Duodenal mucosa (tissue), 2 donors: ENCODE results near the gene UBXN10.

Source experiments
- H3K27ac ChIP-seq: one replicate; pipeline ENCODE4 v1.7.0; 2013; ENCODE audit warnings: low read depth, low read length
- H3K27me3 ChIP-seq, 2 donors: one replicate each; pipeline ENCODE4 v1.7.0; 2013; ENCODE audit warnings: low read length in 2 of 2, control low read depth in 1 of 2; ENCODE audit not compliant: insufficient read depth in 2 of 2, control insufficient read depth in 1 of 2
- H3K36me3 ChIP-seq, 2 donors: one replicate each; pipeline ENCODE4 v1.7.0; 2013; ENCODE audit warnings: low read length in 2 of 2, control low read depth in 1 of 2; ENCODE audit not compliant: insufficient read depth in 2 of 2, control insufficient read depth in 1 of 2
- H3K4me1 ChIP-seq, 2 donors: one replicate each; pipeline ENCODE4 v1.7.0; 2013; ENCODE audit warnings: low read length in 2 of 2, control low read depth in 1 of 2; ENCODE audit not compliant: insufficient read depth in 2 of 2, control insufficient read depth in 1 of 2
- H3K4me3 ChIP-seq, 2 donors: one replicate each; pipeline ENCODE4 v1.7.0; 2013; ENCODE audit warnings: low read length in 2 of 2, low read depth in 1 of 2
- H3K9ac ChIP-seq, 2 donors: one replicate each; pipeline ENCODE4 v1.7.0; 2013; ENCODE audit warnings: low read length in 2 of 2, low read depth in 1 of 2
- H3K9me3 ChIP-seq, 2 donors: one replicate each; pipeline ENCODE4 v1.7.0; 2013; ENCODE audit warnings: low read length in 2 of 2, control low read depth in 1 of 2; ENCODE audit not compliant: control insufficient read depth in 1 of 2

UBXN10 gene

DNA sequence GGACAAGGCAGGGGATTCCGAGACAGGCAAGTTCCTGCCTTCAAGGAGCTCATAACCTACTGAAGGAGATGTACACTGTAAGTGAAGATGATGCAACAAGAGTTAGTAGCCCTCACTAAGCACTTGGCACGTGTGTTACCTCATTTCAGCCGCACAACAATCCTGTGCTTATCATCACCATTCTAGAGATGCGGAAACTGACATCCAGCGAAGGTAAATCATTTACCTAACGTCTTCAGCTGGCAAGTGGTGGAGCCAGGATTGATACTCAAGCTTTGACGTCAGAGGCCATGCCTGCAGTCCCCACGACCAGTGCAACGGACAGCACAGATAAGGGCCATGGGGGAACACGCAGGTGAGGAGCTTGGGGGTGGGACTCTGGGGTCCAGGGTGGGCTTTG is 2.9 kb upstream of the UBXN10 start:
- Histone ChIP-seq H3K9ac (no peak overlapping the region), H3K27ac (no peak overlapping the region), H3K4me3 (no peak overlapping the region), H3K4me1 (peaks cover 20 to 22% of the 10 kb centered on the region in 2 donors), H3K36me3 (no peaks in the 10 kb centered on the region), H3K9me3 (no peaks in the 10 kb centered on the region), H3K27me3 (no peaks in the 10 kb centered on the region)

DNA sequence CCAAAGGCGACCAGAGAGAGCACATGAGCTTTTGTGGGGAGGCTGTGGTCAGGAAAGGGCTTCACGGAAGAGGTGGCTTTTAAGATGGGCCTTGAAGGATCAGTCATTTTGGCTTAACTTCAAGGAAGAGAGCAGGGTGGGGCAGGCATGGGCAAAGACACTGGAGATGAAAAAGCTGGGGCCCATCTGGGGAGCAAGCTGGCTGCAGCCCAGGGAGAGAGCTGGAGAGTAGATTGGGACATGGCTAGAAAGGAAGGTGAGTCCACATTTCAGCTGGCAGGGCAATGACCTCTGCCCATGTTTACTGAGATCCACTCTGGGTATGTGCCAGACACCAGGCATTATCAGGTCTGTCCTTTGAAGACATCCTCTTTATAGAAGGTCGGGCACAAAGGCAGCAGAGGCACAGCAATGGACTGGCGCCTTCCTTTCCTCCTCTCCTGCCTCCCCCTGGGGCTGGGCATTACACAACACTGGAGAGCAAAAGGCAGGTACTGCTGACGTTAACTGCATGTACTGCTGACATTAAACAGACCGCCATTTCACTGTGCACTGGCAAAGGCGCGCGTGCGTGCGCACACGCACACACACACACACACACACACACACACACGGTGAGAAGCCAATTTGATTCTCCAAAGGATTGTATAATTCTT is 2.2 kb upstream of the UBXN10 start:
- H3K27ac ChIP-seq, result no peak overlapping the region
- no peaks in the 10 kb centered on the region for H3K36me3 ChIP-seq
- peaks cover 16 to 22% of the 10 kb centered on the region in 2 donors for H3K4me1 ChIP-seq
- H3K27me3 ChIP-seq, result no peaks in the 10 kb centered on the region
- H3K4me3 ChIP-seq, result no peak overlapping the region
- H3K9me3 ChIP-seq, result no peaks in the 10 kb centered on the region
- H3K9ac ChIP-seq, result no peak overlapping the region

DNA sequence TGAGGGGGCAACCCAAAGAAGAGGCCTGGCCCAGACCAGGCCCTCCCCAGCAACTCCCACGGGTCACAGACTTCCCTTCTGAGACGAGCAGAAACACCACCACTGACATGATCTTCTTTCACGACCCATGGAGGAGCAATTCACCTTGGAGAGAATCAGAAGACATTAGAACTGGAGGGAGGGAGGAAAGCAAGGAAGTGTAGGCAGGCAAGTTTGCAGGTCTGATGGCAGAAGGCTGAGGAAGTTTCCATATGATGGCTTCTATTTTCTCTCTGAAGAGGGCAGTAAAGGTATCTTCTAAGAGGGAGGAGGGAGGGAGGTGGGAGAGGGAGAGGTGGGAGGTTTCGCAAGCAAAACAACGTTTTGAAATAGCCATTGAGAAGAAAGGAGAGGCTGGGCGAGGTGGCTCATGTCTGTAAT is 1.4 kb upstream of the UBXN10 start:
- Histone ChIP-seq H3K9ac (no peak overlapping the region), H3K27me3 (no peaks in the 10 kb centered on the region), H3K4me1 (peaks cover 16 to 22% of the 10 kb centered on the region in 2 donors), H3K36me3 (no peaks in the 10 kb centered on the region), H3K9me3 (no peaks in the 10 kb centered on the region), H3K4me3 (no peak overlapping the region), H3K27ac (no peak overlapping the region)

DNA sequence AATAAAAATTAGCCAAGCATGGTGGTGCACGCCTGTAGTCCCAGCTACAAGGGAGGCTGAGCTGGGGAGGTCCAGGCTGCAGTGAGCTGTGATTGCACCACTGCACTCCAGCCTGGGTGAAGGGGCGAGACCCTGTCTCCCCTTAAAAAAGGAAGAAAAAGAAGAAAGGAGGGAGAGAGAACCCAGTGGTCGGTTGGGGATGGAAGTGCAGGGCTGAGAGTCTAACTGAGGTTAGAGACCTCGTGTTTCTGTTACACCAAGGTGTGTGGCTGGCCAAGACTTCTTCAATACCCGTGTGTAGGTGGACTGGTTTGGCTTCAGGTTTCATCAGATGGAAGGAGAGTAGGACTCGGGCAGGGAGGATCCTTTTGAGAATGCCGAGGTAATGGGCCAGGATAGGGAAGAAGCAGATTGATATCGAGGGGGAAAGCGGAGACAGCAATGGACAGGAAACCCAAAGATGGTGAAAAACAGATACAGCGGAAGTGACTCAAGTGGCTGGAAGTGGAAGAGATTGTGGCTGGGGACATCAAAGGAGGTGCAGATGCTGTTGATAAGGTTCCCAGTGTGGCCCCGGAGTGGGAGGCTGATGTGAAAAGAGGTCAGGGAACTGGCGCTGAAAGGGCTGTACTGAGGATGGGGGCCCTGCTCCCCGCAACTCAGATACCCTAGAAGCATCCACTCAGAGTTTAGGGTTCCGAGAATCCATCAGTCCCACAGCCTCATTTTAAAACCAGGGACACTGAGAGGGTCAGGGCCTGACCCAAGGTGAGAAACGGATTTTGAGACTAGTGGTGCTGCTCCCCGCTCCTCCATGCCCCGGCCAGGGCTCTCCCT is 681 bp upstream of the UBXN10 start:
- H3K4me3 ChIP-seq, result peak overlapping the region; percentile 12 to 27
- peaks cover 16 to 22% of the 10 kb centered on the region in 2 donors for H3K4me1 ChIP-seq
- H3K27me3 ChIP-seq, result no peaks in the 10 kb centered on the region
- no peak overlapping the region for H3K9ac ChIP-seq
- H3K36me3 ChIP-seq, result no peaks in the 10 kb centered on the region
- H3K9me3 ChIP-seq, result no peaks in the 10 kb centered on the region
- H3K27ac ChIP-seq, result no peak overlapping the region

DNA sequence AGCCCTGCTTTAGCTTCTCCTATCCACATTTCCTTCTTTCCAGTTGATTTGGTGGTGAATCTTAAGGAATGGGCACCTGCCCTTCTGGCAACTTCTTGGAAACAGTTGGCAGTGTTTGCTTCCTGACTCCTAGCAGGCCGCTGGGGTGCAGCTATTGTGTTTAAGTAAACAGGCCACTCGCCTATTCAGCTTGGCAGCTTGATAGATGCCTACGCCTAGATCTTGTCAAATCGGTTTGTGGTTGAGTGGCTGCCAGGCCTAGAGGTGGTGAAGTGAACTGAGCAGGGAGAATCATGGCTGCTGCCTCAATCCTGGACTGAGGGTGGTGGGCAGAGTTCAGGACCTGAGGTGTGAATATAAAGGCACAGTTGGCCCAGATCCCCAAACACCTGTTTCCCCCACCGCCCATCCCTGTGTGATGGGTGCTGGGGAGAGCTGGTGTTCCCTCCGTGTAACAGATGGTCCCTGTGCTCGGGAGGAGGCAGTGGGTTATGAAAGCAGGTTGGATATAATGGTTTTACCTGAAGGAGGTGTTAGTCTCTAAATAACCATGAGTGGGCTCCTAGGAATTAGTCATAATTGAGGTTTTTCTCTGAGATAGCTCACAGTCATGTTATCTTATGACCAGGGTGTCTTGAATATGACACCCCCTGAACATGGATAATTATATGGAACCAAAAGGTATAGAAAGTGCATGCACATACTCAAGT is 1.4 kb downstream of the UBXN10 start:
- Histone ChIP-seq H3K4me1 (peaks cover 16 to 22% of the 10 kb centered on the region in 2 donors), H3K27ac (no peak overlapping the region), H3K27me3 (no peaks in the 10 kb centered on the region), H3K9ac (peak overlapping the region in 1 of 2 donors; percentile 18), H3K36me3 (no peaks in the 10 kb centered on the region), H3K9me3 (no peaks in the 10 kb centered on the region), H3K4me3 (no peak overlapping the region)

DNA sequence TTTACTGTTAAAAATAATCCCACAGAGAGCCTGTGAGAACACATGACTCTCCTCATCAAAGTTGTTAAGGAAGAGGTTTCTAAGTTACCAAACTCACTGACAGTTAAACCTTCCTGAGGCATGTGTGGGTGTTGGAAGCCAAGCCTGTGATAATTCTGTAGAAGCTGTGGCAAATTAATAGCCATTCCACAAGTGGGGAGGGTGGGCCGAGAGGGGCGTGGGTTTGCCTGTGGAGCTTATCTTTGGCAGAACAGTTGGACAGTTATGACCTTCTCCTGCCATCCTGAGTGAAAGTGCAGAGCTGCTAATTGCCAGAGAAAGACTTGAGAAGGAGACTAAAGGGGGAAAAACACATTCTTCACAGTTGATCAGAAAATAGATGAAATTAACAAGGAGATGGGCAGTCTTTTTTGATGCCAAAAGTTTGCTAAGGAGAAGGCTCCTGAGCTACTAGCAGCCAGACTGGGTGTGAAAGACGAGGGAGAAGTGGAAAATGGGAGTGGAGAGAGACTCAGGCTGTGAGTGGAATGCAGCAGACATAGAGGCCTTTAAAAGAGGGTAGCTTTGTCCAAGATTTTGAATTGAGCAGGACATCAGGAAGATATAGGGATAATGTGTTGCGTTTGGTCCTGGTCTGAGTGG is 2.0 kb downstream of the UBXN10 start:
- Histone ChIP-seq H3K27ac (no peak overlapping the region), H3K27me3 (no peaks in the 10 kb centered on the region), H3K36me3 (no peaks in the 10 kb centered on the region), H3K4me3 (no peak overlapping the region), H3K9me3 (no peaks in the 10 kb centered on the region), H3K9ac (no peak overlapping the region), H3K4me1 (peaks cover 11 to 22% of the 10 kb centered on the region in 2 donors)

DNA sequence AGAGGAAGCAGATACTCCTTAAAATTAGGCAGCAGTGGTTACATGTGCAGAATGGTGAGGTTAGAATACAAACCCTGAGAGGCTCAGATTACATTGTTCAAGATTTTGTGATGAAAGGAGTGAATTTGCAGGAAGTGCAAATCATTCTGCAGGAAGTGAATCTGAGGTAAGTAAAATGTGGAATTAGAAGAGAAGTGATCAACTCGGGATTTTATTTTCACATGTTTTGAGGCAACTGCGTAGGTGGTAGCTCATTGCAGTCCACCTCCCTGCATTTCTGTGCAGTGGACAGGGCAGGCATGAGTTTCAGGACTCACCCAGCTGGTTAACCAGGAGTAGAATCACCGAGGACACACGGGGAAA is 2.5 kb downstream of the UBXN10 start:
- Histone ChIP-seq H3K27ac (no peak overlapping the region), H3K9me3 (no peaks in the 10 kb centered on the region), H3K4me1 (peaks cover 11 to 19% of the 10 kb centered on the region in 2 donors), H3K9ac (no peak overlapping the region), H3K27me3 (no peaks in the 10 kb centered on the region), H3K4me3 (no peak overlapping the region), H3K36me3 (no peaks in the 10 kb centered on the region)

DNA sequence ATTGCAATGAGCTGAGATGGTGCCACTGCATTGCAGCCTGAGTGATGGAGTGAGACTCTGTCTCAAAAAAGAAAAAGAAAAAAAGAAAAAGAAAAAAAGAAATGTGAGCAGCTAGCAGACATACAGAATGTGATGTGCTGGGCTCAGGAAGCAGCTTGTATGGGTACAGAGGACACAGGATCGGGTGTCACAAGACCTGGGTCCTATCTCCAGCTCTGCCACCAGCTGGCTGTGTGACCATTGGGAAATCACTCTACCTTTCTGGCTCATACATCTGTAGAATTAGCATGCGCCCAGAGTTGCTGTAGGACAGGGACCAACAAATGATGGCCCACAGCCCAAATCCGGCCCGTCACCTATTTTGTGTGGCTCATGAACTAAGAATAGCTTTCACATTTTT is 3.8 kb downstream of the UBXN10 start:
- no peak overlapping the region for H3K9ac ChIP-seq
- H3K36me3 ChIP-seq, result no peaks in the 10 kb centered on the region
- H3K9me3 ChIP-seq, result no peaks in the 10 kb centered on the region
- H3K27ac ChIP-seq, result no peak overlapping the region
- no peaks in the 10 kb centered on the region for H3K27me3 ChIP-seq
- H3K4me1 ChIP-seq, result peaks cover 14 to 17% of the 10 kb centered on the region in 2 donors
- H3K4me3 ChIP-seq, result no peak overlapping the region

DNA sequence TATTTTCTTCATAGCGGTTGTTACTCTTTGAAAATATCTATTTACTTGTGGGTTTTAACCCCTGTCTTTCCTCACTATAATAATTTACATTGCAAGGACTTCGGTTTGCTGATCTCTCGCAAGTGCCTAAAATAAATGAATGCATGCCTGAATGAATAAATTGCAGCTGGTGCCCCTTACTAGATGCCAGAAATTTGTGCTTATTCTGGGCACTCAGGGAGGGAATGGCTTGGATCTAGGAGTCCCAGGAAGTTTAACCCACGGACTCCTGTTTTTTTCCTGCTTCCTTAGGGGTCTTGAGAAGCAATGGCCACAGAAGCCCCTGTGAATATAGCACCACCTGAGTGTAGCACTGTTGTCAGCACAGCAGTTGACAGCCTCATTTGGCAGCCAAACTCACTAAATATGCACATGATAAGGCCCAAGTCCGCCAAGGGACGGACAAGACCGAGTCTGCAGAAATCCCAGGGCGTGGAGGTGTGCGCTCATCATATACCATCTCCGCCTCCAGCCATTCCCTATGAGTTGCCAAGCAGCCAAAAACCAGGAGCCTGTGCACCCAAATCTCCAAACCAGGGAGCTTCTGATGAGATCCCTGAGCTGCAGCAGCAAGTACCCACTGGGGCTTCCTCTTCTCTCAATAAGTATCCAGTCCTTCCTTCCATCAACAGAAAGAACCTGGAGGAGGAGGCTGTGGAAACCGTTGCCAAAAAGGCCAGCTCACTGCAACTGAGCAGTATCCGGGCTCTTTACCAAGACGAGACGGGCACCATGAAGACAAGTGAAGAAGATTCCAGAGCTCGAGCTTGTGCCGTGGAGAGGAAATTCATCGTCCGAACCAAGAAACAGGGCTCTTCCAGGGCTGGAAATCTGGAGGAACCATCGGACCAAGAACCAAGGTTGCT is 4.6 kb downstream of the UBXN10 start:
- H3K4me3 ChIP-seq, result no peak overlapping the region
- H3K4me1 ChIP-seq, result peaks cover 18 to 24% of the 10 kb centered on the region in 2 donors
- no peaks in the 10 kb centered on the region for H3K27me3 ChIP-seq
- H3K9ac ChIP-seq, result no peak overlapping the region
- H3K36me3 ChIP-seq, result no peaks in the 10 kb centered on the region
- no peaks in the 10 kb centered on the region for H3K9me3 ChIP-seq
- H3K27ac ChIP-seq, result no peak overlapping the region
